Measurements from ENCODE around the gene PAOX.

The PAOX gene

GRCh38 chr10:133378251-133379096 is 588 bp upstream of the PAOX start:
- H3K27me3 ChIP-seq = no peaks in the 10 kb centered on the region
- H3K4me1 ChIP-seq = no peaks in the 10 kb centered on the region; the same call in 1 of the 2 replicates
- peak; percentile 60 for DNase-seq
- no peaks in the 10 kb centered on the region for H3K9me3 ChIP-seq
- peak overlapping the region; percentile 69 for H3K4me3 ChIP-seq (ENCODE audit: low read depth, low read length)
- no peaks in the 10 kb centered on the region for H3K36me3 ChIP-seq
- no peak for TF ChIP-seq CTCF (IDR thresholded peaks at IDR 0.05; ENCODE audit: low read depth, low read length)

GRCh38 chr10:133379801-133380666 is 972 bp downstream of the PAOX start:
- Histone ChIP-seq H3K4me1 (no peaks in the 10 kb centered on the region), H3K27me3 (no peaks in the 10 kb centered on the region), H3K9me3 (no peaks in the 10 kb centered on the region), H3K4me3 (ENCODE audit: low read depth, low read length) (no peak overlapping the region), H3K36me3 (no peaks in the 10 kb centered on the region)
- TF ChIP-seq CTCF (IDR thresholded peaks at IDR 0.05; ENCODE audit: low read depth, low read length) = no peak
- no peak for DNase-seq

- no peak for TF ChIP-seq CTCF (IDR thresholded peaks at IDR 0.05; ENCODE audit: low read depth, low read length)
- Histone ChIP-seq H3K9me3 (no peaks in the 10 kb centered on the region), H3K4me3 (ENCODE audit: low read depth, low read length) (no peak overlapping the region), H3K36me3 (no peaks in the 10 kb centered on the region), H3K27me3 (no peaks in the 10 kb centered on the region), H3K4me1 (no peaks in the 10 kb centered on the region)
- no peak for DNase-seq
Measured at GRCh38 chr10:133381036-133381435, 2.0 kb downstream of the PAOX start.

GRCh38 chr10:133383551-133383950 is 4.5 kb downstream of the PAOX start:
- DNase-seq = no peak
- no peaks in the 10 kb centered on the region for H3K36me3 ChIP-seq
- H3K9me3 ChIP-seq = no peaks in the 10 kb centered on the region
- no peaks in the 10 kb centered on the region for H3K27me3 ChIP-seq
- no peak overlapping the region for H3K4me3 ChIP-seq (ENCODE audit: low read depth, low read length)
- no peaks in the 10 kb centered on the region for H3K4me1 ChIP-seq
- no peak for TF ChIP-seq CTCF (IDR thresholded peaks at IDR 0.05; ENCODE audit: low read depth, low read length)

GRCh38 chr10:133384071-133384470 is 5.0 kb downstream of the PAOX start:
- Histone ChIP-seq H3K4me3 (ENCODE audit: low read depth, low read length) (no peak overlapping the region), H3K36me3 (no peaks in the 10 kb centered on the region), H3K27me3 (no peaks in the 10 kb centered on the region), H3K4me1 (no peaks in the 10 kb centered on the region), H3K9me3 (no peaks in the 10 kb centered on the region)
- TF ChIP-seq CTCF (IDR thresholded peaks at IDR 0.05; ENCODE audit: low read depth, low read length) = no peak
- no peak for DNase-seq

All from BE2C (cell line).